GM21528 (cell line): ENCODE measurements around the gene AKR7A3.
"Not testable (repeated sequence)": the region's sequence is repeated elsewhere in the genome, so short reads cannot be mapped to it uniquely, and the experiment has no call there.

ENCODE experiments used
- ATAC-seq: cut with Tn5 transposase; IDR thresholded peaks from one replicate; pipeline ENCODE4 v1.9.1; 2021; ENCODE audit warnings: mild to moderate bottlenecking, moderate library complexity; ENCODE audit not compliant: unreplicated experiment, low FRiP score

AKR7A3 gene

DNA sequence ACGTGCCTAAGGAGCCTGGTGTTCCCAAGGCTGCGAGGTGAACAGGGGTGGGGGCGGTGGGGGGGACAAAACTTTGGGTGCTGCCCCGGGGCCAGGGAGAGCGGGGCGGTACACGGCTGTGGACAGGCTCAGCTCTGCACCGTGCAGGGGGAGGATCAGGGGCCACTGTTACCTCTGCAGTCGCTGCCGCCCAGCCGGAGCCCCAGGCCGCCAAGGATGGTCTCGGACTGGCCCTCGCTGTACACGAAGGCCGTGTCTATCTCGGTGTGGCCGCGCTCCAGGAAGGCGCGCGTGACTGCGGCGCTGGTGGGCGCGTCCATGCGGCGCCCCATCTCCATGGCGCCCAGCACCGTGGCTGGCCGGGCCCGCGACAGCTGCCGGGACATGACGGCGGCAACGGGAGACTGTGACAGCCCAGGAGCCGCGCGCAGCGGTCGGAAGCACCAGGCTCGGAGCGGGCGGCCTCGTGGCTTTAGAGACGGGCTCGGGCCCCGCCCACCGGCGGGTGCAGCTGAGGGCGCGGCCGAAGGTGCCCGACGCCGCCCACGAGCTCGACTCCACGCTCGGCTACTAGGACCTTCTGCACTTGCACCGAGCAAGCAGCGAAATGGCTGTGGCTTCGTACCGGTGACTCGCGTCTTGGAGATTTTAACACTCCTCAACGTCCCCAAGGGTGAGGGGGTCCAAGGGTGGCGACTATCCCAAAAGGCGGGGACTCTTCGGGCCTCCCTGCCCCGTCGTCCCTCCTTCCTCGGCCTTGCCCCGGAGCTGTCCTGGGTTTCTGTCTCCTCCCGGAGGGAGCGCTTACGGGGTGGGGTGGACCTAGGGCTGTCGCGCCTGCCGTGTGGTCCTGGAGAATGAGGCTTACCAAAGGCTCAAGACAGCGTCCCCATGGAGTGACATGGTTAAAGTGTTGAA lies at the start of gene AKR7A3:
Gene AKR7A3, minus strand, starts transcription at position 447 of the 918 bp plus-strand sequence. Its CDS starts 61 bp downstream, at position 386.
- ATAC-seq: not testable (repeated sequence)

DNA sequence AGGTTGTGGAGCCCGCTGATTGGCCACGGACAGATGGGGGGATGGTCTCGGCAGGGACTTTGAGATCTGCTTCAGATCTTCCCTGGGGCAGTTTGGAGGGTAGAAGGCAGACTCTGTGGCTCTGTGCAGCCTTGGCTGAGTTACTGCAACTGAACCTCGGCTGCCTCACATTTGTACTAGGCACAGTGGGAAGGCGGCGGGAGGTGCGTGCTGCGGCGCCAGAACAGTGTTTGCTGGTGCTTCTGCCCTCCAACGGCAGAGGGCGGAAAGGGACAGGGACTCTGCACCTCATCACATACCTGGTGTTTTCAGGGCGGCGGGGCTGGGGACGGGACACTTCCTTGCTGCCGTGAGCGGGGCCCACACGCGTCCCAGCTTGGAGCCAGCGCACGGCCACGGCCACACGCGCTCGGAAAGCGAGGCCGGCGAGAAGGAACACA lies 49.8 kb upstream of the AKR7A3 start:
- no peak for ATAC-seq

- no peak for ATAC-seq
Measured at GRCh38 chr1:19337289-19337688, 48.7 kb upstream of the AKR7A3 start.

- ATAC-seq: no peak
Measured at GRCh38 chr1:19336543-19336942, 48.0 kb upstream of the AKR7A3 start.

GRCh38 chr1:19333587-19334354 lies 45.2 kb upstream of the AKR7A3 start:
- ATAC-seq: no peak

GRCh38 chr1:19332832-19333231 lies 44.3 kb upstream of the AKR7A3 start:
- ATAC-seq: no peak

DNA sequence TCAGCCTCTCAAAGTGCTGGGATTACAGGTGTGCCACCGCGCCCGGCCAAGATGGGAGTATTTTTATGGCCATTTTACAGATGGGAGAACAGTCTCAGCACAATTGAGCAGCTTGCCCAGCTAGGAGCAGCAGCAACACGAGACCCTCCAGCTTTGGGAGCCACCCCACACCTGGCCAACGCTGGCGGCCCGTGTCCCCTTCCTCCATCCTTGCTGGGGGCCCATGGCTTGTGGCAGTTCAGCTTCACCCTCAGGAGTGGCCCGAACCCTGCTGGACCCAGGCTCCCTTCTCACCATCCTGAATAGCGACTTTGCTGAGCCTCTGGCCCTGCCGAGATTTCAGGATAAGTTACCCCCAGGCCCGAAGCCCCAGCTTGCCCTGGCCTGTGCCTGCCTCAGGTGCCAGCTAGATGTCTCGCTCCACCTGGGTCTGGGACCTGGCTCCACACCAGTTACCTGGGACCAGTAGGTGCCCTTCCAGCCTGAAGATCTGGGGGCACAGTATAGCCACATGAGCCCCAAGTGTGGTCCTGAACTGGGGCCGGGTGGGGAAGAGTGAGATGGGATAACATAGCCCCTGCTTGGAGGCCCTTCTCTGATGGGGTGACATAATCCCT lies 42.8 kb upstream of the AKR7A3 start:
- ATAC-seq: no peak

GRCh38 chr1:19330449-19331135 lies 42.0 kb upstream of the AKR7A3 start:
- no peak for ATAC-seq

GRCh38 chr1:19329611-19330010 lies 41.0 kb upstream of the AKR7A3 start:
- no peak for ATAC-seq

DNA sequence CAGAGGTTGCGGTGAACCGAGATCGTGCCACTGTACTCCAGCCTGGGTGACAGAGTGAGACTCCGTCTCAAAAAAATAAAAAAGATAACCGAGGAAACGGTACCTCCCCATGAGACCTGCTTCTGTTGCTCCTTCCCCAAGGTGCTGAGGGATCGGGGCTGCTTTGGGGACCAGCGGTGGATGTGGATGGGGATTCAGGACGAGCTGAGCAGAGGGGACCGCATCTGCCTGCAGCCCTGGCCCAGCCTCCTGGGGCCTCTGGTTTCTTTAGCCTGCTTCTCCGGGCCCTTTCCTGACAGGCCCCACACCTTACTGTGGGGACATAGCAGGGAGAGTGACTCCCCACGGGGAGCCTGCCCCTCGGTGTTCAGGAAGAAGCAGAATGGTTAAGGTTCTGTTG lies 40.6 kb upstream of the AKR7A3 start:
- ATAC-seq: no peak

DNA sequence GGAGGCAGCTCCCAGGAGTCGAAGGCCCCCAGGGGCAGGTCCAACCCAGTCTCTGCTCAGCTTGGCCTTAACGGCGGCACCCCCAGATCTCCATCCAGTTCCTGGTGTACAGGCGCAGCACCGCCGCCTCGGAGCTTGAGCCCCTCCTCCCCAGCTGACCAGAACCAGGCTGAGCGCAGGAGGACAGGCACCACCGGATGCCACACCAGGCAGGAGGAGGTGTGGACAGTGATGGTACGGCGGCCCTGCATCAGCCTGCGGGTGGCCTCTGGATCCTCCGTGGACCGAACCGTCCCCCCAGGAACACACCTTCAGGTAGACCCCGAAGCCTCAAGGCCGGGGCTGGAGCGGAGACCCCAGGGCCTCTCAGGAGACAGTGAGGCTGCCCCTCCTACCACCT lies 39.9 kb upstream of the AKR7A3 start:
- no peak for ATAC-seq

DNA sequence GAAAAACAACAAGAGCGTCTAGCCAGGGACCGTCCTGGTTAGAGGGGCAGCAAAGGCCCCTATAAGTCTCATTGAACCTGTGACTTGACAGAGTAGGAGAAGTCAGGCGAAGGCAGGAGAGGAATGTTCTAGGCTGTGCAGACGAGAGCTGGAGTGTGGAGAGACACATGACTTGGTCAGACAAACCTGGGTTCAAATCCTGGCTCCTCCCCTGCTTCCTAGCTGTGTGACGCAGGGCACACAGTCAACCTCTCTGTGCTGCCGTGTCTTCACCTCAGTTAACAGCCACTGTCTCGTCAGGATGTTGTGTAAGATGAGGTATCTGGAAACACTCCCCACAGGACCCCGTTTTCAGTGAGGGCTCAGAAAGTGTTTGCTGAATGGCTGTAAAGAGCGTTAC lies 39.2 kb upstream of the AKR7A3 start:
- no peak for ATAC-seq

- ATAC-seq: no peak
Measured at GRCh38 chr1:19327301-19327700, 38.7 kb upstream of the AKR7A3 start.

DNA sequence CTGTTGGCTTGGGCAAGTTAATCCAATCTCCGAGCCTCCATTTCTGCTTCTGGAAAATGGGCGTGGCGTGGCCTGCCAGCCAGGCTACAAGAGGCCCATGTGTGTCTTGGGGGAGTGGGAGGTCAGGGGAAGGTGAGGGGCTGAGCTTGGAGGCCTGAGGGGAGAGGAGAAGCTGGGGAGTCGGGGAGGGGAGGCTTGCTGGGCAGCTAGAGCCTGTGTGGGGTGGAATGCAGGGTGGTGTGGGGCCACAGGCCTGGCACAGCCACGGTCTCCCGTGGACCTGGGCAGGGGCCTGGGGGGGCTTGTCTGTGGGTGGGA lies 38.1 kb upstream of the AKR7A3 start:
- no peak for ATAC-seq

- no peak for ATAC-seq
Measured at GRCh38 chr1:19325958-19326747, 37.6 kb upstream of the AKR7A3 start.

- ATAC-seq: no peak
Measured at GRCh38 chr1:19325368-19325957, 36.9 kb upstream of the AKR7A3 start.

DNA sequence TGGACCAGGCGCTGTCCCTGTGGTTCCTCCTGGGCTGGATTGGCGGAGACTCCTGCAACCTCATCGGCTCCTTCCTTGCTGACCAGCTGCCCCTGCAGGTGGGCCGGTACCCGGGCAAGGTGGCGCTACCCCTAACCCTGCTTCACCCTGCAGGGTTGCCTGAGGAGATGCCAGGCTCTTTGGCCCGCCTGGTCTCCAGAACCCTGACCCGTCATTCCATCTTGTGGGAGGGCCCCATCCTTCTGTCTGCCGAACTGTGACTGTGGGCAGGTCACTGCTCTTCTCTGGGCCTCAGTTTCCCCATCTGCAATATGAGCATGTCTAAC lies 36.1 kb upstream of the AKR7A3 start:
- ATAC-seq: no peak

DNA sequence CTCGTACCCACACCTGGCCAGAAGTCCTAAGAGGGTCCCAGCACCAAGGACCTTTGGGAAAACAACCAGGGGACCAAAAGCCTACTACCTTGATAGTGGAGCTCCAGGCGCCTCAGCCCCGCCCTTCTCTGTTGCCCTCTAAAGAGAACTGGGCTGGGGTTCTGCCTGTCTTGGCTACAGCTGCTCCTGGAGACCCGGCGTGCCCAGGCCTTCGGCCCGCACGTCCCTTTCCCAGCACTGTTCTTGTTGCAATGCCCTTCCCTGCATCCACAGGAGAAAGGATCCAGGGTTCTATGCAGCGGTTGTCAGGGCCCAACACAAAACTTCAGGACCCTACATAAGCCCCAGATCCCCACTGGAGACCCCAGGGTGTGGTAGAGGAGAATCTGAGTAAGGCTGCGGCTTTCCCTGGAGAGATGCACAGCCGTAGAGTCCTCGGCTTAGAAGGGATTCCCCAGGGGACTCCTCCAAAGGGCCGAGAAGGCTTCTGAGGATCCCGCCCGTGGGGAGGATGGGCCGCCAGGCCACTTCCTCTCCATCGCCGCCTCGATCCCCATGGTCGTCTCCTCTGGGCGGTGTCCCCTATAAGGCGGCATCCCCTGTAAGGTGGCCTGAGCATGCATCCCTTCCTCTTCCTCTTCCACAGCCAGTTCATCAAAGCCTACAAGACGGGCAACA lies 35.6 kb upstream of the AKR7A3 start:
- ATAC-seq: no peak

DNA sequence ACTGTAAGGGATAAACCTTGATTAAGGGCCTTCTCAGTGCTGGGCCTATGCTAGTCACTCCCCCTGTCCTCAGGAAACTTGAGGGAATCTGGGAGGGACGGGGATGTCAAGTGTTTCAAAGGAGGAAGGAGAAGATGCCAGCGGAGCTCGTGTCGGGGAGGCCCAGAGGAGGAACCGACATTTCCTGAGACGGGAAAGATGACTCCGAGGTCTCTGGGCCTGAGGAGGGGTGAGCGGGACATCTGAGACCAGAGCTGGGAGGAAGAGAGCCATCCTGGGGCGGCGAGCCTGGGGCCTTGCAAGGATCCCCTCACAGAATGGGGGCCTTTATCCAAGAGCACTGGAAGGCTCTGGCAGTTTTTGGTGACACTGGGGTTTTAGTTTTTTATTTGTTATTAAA lies 33.9 kb upstream of the AKR7A3 start:
- ATAC-seq: no peak
